HG03066 (cell line): ENCODE results near the gene KCNT1.

ENCODE experiments used
- ATAC-seq: cut with Tn5 transposase; IDR thresholded peaks from one replicate; pipeline ENCODE4 v1.9.1; 2021; ENCODE audit warnings: low read depth; ENCODE audit not compliant: unreplicated experiment

Gene KCNT1

DNA sequence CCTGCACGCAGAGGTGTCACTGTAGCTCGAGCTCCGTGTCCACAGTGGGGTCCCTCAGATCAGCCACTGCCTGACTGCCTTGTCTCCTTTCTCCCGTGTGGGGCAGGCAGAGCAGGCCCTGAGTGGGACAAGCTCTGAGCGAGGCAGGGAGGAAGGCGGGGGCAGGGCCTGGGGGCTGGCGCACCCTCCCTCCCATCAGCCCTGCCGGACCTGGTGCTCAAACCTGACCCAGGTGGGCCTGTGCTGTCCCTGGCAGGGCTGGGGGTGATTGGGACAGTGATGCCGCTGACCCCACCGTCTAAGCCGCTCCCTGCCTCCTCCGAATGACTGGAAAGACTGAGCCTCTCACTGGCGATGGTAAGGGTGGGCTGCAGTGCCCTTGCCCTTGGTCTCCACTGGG, 60.9 kb downstream of the KCNT1 start:
- ATAC-seq = no peak

DNA sequence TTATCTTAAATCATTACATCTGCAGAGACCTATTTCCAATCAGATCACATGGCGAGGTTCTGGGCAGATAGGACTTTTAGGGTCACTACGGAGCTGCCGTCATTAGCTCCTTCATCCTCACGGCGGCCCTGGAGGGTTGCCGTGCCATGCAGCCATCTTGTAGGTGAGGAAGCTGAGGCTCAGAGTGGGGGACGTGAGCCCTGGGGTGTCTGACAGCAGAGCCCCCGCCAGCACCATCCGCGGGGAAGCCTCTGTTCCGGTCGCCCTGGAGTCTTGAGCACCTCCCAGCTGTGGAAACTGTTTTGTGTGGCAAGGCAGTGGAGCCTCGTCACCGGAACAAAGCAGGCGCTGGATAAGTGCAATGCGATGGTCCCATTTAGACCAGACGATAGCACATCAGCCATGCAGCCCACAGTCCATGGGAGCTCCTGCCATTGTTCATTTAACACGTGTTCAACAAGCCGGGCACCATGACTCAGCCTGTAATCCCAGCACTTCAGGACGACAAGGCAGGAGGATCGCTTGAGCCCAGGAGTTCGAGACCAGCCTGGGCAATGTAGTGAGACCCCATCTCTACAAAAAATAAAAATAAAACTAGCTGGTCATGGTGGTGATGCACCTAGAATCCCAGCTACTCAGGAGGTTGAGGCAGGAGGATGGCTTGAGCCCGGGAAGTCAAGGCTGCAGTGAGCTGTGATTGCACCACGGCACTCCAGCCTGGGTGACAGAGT, 61.9 kb downstream of the KCNT1 start:
- no peak for ATAC-seq

DNA sequence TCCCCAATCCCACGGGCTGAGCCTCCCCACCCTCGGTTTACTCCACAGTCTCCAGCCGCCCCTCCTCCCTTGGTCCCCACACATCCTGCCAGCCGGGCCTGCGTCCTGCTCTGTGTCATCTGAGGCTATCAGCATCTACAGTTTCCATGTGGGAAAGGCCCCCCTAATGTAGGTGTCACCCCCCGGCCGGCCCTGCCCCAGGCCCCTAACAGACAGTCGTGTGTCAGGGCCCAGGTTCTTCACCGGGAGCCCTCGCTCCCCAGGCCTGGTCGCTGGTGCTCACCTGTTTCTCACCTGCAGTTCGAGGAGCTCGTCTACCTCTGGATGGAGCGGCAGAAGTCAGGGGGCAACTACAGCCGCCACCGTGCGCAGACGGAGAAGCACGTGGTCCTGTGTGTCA, 62.7 kb downstream of the KCNT1 start:
- ATAC-seq = no peak

DNA sequence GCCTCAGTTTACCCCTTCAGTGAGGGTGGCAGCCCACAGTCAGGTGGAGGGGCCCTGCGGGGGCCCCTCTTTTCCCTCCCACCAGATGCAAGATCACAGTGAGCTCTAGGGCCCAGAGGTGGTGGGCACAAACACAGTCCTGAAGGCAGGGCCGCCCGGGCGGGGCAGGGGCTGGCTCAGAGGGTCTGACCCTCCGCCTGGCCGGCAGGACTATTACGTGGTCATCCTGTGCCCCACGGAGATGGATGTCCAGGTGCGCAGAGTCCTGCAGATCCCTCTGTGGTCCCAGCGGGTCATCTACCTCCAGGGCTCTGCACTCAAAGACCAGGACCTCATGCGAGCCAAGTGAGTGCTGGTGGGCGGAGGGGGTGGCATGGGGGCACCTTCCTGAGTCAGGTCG, 63.4 kb downstream of the KCNT1 start:
- no peak for ATAC-seq

DNA sequence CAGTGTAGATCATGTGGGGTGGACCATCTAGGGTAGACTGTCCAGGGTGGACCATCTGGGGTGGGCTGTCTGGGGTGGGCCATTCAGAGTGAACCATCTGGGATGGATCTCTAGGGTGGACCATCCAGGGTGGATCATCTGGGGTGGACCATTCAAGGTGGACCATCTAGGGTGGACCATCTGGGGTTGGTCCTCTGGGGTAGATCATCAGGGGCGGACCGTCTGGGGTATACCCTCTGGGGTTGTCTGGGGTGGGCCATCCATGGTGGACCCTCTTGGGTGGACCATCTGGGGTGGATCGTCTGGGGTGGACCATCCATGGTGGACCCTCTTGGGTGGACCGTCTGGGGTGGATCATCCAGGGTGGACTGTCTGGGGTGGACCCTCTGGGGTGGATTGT, 64.3 kb downstream of the KCNT1 start:
- no peak for ATAC-seq

DNA sequence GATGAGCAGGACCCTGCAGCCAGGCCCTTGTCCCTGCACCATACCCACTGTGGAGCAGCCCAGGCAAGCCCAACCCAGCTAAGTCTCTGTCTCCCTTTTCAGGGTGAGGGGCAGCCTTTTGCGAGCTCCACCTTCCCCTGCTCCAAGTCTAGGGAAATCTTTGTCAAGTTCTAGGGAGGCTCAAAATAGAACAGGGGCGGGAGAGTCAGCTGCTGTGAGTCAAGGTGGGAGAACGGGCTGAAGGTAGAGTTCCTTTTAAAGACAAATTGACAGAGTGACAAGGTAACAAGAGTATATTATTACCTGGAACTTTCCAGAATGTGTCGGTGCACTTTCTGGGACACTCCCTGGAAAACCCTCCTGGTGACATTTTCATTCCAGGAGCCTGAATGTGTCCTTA, 64.7 kb downstream of the KCNT1 start:
- ATAC-seq = no peak

DNA sequence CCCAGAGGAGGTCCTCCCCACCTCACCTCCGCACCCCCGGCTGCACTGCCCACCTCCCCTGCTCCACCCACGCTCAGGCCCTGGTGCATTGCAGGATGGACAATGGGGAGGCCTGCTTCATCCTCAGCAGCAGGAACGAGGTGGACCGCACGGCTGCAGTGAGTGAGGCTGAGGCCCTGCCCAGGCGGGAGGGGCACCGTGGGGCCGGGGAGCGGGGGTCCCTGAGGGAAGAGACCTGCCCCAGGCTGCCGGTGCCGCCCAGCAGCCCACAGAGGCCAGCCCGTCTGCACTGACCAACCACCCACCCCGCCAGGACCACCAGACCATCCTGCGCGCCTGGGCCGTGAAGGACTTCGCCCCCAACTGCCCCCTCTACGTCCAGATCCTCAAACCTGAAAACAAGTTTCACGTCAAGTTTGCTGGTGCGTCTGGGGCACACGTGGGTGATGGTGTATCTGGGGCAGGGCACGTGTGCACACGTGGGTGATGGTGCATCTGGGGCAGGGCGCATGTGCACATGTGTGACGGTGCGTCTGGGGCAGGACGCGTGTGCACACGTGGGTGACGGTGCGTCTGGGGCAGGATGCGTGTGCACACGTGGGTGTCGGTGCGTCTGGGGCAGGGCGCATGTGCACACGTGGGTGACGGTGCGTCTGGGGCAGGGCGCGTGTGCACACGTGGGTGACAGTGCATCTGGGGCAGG, 66.7 kb downstream of the KCNT1 start:
- no peak for ATAC-seq

DNA sequence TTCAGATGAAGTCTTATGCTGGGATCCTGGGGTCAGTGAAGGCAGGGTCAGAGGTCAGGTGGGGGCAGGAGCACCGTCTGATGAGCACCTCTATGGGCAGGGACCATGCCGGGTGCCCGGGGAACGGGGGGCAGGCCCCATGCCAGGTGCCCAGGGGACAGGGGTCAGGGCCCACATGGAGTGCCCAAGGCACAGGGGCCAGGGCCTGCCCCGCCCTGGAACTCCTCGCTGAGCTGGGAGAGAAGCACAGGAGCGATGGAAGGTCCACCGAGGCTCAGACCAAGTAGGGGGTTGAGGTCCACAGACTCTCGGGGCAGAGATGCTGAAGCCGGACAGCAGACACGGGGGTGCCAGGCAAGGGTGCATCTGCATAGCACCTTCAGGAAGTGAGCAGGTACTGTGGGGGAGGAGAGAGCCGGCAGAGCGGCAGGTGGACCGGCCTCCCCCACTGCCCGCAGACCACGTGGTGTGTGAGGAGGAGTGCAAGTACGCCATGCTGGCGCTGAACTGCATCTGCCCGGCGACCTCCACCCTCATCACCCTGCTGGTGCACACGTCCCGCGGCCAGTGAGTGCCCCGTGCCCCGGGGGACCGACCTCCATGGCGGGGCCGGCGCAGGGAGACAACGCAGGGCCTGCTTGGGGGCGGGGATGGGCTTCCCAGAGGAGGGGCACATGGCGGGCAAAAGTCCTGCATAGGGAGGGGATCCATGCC, 67.7 kb downstream of the KCNT1 start:
- ATAC-seq = no peak

DNA sequence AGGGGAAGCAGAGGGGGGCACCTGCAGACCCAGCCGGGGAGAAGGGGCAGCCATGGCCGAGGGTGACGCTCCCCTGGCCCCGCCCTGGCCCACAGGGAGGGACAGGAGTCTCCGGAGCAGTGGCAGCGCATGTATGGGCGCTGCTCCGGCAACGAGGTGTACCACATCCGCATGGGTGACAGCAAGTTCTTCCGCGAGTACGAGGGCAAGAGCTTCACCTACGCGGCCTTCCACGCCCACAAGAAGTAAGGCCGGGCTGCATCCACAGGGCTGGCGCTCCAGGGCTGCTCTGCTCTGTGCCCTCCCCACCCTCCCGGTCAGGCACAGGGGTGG, 68.2 kb downstream of the KCNT1 start:
- ATAC-seq = no peak

DNA sequence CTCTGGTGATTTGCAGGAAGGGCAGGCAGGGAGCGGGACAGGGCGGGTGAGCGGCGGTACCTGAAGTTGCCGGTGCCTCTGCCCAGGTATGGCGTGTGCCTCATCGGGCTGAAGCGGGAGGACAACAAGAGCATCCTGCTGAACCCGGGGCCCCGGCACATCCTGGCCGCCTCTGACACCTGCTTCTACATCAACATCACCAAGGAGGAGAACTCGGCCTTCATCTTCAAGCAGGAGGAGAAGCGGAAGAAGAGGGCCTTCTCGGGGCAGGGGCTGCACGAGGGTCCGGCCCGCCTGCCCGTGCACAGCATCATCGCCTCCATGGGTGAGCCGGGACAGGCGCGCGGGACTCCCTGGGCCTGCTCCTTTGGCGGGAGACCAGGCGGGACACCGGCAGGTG, 68.8 kb downstream of the KCNT1 start:
- no peak for ATAC-seq

DNA sequence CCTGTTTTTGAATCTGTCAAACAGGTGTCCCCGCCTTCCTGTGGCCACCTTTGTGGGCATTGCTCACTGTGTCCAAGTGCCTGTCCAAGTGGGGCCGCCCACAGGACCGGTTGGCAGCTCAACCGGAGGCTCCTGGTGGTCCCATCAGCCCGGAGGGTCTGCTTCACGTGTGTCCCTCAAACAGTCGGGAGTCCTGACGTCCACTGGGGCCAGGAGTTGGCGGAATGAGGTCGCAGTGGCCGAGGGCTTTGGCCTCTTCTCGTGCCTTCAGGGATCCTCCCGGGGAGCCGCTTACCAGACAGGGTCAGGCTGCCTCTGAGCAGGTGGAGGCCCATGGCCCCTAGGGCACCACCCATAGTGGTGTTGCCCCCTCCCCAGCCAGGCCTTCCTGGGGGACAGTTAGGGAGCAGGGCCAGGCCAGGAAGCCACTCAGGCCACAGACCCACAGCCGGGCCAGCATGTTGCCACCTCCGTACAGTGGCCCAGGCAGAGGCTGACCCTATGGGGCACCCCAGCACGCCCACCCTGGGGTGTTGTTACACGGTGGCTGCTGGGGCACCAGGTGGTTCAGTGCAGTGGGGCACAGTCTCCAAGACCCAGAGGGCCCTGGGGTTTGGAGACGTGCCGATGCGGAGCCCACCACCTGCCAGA, 69.5 kb downstream of the KCNT1 start:
- no peak for ATAC-seq

DNA sequence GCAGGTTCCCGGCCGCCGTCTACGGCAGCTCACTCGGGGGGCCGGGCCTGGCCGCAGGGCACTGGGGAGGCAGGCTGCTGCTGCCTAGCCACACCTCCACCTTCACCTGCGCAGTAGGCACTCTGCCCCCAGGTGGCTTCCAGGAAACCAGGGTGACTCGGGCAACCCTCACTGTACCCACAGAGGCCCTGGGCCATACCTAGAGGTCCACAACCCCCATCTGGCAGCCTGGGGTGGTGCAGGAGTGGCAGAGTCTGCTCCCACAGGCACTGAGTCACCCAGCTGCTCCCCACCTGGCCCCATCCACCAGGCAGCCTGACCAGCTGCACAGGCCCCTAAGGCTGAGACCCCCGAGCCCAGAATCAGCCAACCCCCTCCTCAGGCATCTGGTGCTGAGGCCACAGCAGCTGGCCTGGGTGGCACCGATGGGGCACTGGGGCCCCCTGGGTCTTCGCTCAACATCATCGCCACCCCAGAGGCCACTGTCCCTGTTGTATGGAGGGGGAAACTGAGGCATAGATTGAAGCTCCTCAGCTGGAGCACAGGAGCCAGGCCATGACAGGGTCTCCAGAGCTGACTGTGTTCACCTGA, 70.2 kb downstream of the KCNT1 start:
- ATAC-seq = no peak

DNA sequence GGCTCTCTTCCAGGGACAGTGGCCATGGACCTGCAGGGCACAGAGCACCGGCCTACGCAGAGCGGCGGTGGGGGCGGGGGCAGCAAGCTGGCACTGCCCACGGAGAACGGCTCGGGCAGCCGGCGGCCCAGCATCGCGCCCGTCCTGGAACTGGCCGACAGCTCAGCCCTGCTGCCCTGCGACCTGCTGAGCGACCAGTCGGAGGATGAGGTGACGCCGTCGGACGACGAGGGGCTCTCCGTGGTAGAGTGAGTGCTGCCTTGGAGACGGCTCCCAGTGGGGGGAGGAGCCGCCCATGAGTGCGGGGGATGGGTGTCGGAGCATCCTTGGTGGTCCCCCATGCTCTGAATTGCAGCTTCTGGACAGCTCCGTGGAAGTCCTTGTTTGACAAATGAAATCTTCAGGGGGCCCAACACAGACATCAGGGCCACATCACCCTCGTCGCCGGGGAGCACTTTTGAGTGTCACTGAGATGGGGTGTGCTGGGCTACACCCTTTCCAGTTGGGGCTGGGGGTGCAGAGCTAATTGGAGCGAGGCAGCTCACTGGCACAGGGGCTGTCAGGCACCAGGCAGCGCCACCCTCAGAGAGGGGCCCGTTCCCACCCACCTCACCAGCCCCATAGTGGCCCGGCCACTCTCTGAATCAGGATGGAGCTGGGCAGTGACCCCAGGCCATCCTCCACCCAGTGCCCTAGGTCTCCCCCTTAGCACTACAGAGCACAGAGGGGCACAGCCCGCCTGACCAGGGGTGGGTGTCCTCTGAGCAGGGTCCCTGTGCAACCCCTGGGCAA, 70.9 kb downstream of the KCNT1 start:
- ATAC-seq = no peak

DNA sequence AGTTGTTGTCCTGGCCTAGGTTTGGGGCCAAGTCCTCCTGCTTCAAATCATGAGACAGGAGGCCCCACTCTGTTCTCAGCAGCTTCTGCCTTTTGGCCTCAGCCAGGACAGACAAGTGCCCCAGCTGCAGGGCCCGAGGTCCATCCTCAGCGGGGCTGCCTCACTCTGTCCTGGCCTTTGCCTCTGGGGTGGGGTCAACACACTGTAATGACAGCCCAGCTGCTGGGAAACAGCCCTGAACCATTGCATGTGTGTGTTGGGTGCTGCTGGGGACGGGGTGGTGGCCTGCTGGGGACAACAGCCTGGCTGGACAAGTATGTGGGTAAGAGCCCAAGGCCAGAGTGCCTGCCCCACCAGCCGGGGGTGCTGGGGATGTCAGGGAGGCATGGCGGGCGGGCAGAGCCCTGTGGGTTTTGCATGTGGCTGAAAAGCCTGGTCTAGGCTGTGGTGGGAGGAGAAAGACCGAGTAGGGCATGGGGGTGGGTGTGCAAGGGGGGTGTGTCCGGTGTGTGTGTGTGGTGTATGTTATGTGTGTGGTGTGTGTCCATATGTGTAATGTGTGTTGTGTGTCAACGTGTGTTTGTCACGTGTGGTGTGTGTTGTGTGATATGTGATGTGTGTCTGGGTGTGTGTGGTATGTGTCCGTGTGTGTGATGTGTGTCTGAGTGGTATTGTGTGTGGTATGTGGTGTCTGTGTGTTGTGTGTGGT, 71.7 kb downstream of the KCNT1 start:
- no peak for ATAC-seq

DNA sequence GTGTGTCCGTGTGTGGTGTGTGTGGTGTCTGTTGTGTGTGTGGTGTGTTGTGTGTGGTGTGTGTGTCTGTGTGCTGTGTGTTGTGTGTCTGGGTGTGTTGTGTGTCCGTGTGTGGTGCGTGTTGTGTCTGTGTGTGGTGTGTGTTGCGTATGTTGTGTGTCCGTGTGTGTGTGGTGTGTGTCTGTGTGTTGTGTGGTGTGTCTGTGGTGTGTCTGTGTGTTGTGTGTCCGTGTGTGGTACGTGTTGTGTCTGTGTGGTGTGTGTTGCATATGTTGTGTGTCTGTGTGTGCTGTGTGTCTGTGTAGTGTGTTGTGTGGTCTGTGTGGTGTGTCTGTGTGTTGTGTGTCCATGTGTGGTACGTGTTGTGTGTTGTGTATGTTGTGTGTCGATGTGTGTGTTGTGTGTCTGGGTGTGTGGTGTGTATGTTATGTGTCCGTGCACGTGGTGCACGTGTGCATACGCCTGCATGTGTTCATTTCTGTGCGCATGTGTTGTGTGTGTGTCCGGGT, 72.3 kb downstream of the KCNT1 start:
- ATAC-seq = no peak

DNA sequence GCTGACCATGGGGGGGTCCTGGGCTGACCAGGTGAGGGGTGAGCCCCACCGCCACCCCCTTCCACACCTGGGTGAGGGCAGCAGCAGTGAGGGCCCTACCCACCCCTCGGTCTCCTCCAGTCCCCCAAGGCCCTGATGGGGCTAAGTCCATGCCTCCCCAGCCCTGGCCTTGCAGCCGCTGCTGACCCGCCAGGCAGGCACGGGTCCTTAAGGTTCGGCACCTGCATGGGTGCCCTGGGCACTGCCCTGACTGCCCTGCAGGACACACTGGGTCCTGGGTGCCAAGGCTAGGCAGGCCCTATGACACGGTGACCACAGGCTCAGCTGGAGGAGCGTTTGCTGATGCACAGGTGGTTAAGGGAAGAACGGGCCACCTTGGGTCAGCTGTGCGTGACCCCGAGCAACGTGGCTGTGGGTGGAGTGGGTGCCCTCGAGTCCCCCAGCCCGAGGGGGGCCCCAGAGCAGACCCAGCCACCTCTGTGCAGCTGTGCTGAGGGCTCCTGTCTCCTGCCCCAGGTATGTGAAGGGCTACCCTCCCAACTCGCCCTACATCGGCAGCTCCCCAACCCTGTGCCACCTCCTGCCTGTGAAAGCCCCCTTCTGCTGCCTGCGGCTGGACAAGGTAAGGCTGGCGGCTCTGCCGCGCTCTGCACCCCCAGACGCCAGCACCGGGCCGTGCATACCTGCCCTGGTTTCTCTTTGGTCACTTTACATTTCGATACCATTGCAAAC, 73.0 kb downstream of the KCNT1 start:
- no peak for ATAC-seq

DNA sequence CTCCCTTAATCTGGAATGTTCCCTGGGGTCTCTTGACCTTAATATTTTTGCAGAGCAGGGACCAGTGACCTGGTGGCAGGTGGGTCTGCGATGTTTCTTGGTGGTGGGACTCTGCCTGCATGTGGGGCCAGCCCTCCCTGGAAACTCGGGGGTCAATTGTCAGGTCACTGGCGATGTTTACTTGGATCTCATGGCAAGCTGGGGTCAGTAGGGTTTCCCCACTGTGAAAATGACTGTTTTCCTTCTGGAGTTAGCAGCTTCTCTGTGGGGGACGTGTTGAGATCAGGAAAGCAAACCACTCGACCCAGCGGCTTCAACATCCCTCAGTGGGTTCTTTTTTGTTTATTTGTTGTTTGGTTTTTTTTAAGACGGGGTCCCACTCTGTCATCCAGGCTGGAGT, 73.9 kb downstream of the KCNT1 start:
- no peak for ATAC-seq

DNA sequence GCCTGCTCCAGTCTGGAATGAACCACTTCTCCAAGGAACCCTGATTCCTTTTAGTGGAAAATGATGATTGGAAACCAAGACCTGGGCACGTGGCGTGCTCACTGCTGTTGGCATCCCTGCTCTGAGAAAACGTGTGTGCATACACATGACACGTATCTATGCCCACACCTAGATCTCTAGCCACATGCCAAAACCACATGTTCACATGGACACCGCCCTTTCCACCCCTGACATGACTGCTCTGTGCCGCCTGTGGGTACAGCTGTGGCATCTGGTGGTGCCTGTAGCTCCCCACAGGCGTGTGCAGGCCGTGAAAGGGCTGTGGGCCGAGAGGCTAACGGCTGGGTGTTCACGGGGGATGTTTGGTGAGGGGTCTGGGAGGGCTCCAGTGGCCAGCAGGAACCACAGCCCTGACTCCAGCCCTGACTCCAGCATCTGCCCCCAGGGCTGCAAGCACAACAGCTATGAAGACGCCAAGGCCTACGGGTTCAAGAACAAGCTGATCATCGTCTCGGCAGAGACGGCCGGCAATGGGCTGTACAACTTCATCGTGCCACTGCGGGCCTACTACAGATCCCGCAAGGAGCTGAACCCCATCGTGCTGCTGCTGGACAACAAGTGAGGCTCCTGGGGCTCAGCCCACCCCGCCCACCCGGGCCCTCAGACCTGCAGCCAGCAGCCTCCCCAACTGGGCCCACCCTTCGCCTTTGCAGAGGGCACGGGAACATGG, 75.1 kb downstream of the KCNT1 start:
- no peak for ATAC-seq
